HepG2 (cell line): ENCODE results near the gene WDCP. TPM values are rescaled to one million over a fixed set of nuclear protein-coding genes. Genes with fewer than 3 reads are reported as not detected.
A peak's percentile ranks its signal among the peaks of the same experiment; 100 is the strongest.

Experiments used
- ARID4A ChIP-seq: sonication (generic); formaldehyde crosslinking; IDR thresholded peaks from 2 replicates; pipeline ENCODE4 v1.5.0; 2020; ENCODE audit warnings: mild to moderate bottlenecking, missing genetic modification reagents, borderline replicate concordance
- CREB1 ChIP-seq, 2 experiments: fragments of 450-650 bp in 1 of 2; IDR thresholded peaks; 2 replicates each; pipeline ENCODE4 v1.6.1; 2016 to 2017; ENCODE audit warnings: control low read depth in 1 of 2, mild to moderate bottlenecking in 1 of 2, missing compliant biosample characterization in 1 of 2, missing genetic modification characterization in 1 of 2
- HOXA9 ChIP-seq: sonication (generic); formaldehyde crosslinking; IDR thresholded peaks from 2 replicates; pipeline ENCODE4 v1.8.1; 2022; ENCODE audit warnings: missing genetic modification reagents, mild to moderate bottlenecking, moderate library complexity, borderline replicate concordance
- IKZF1 ChIP-seq: fragments of 450-650 bp; IDR thresholded peaks from 2 replicates; pipeline ENCODE4 v1.7.1; 2016
- KDM5B ChIP-seq: sonication (generic); formaldehyde crosslinking; IDR thresholded peaks from 2 replicates; pipeline ENCODE4 v1.4.0; 2020; ENCODE audit warnings: missing genetic modification reagents, mild to moderate bottlenecking, borderline replicate concordance
- MAZ ChIP-seq, 2 experiments: sonication (generic) in 1 of 2; formaldehyde crosslinking in 1 of 2; IDR thresholded peaks; 2 replicates each; pipeline versions ENCODE4 v1.5.0 to v1.6.1; 2012 to 2020; ENCODE audit warnings: low read depth in 2 of 2, mild to moderate bottlenecking in 2 of 2, borderline replicate concordance in 1 of 2, improper control_type of control experiment in 1 of 2, low read length in 1 of 2, missing genetic modification reagents in 1 of 2, moderate library complexity in 1 of 2
- MLXIP ChIP-seq: sonication (generic); formaldehyde crosslinking; IDR thresholded peaks from 2 replicates; pipeline ENCODE4 v1.9.0; 2021; ENCODE audit warnings: missing genetic modification reagents, borderline replicate concordance
- NR0B2 ChIP-seq: sonication (generic); formaldehyde crosslinking; IDR thresholded peaks from 2 replicates; pipeline ENCODE4 v1.4.0; 2020; ENCODE audit warnings: mild to moderate bottlenecking, missing genetic modification reagents
- PHF8 ChIP-seq: sonication (generic); formaldehyde crosslinking; IDR thresholded peaks from 2 replicates; pipeline ENCODE4 v1.5.0; 2020; ENCODE audit warnings: missing genetic modification reagents
- POGZ ChIP-seq: sonication (generic); formaldehyde crosslinking; IDR thresholded peaks from 2 replicates; pipeline ENCODE4 v1.4.0; 2020; ENCODE audit warnings: mild to moderate bottlenecking, missing genetic modification reagents
- SALL1 ChIP-seq: sonication (generic); formaldehyde crosslinking; IDR thresholded peaks from 2 replicates; pipeline ENCODE4 v1.8.0; 2022; ENCODE audit warnings: mild to moderate bottlenecking, missing genetic modification reagents
- SOX6 ChIP-seq, 2 experiments: fragments of 450-650 bp in 1 of 2; sonication (generic) in 1 of 2; formaldehyde crosslinking in 1 of 2; IDR thresholded peaks; 2 replicates each; pipeline versions ENCODE4 v1.4.0 to v1.6.1; 2017 to 2020; ENCODE audit warnings: antibody characterized with exemption in 1 of 2, mild to moderate bottlenecking in 1 of 2, missing genetic modification reagents in 1 of 2
- polyA plus RNA-seq, 8 experiments: library from polyadenylated mRNA; depleted of rRNA in 3 of 8; stranded (reverse) in 7 of 8; unstranded in 1 of 8; fragments of >200 nt; fragmentation: Illumina TruSeq in 4 of 8; extraction: Trizol in 4 of 8; gene quantifications; 2 replicates each; pipeline versions ENCODE4 v1.2.1 to v1.2.3, GENCODE V29; 2011 to 2016; ENCODE audit warnings: low read depth in 4 of 8, missing spikeins in 1 of 8, mixed read lengths in 1 of 8; ENCODE audit not compliant: insufficient read depth in 1 of 8
- total RNA-seq, 5 experiments: library from RNA; depleted of rRNA; stranded (reverse); fragments of >200 nt; fragmentation: Illumina TruSeq; extraction: Trizol; gene quantifications; 2 replicates each; pipeline ENCODE4 v1.2.3, GENCODE V29; 2016; ENCODE audit warnings: low read depth in 1 of 5
- TF ChIP-seq, protein P1 (sequence below), 2 experiments: sonication (generic) in 1 of 2; formaldehyde crosslinking in 1 of 2; IDR thresholded peaks; 2 replicates each; pipeline versions ENCODE4 v1.4.0 to v1.6.1; 2018 to 2020; ENCODE audit warnings: missing genetic modification reagents in 2 of 2, borderline replicate concordance in 1 of 2, low read depth in 1 of 2, mild to moderate bottlenecking in 1 of 2, missing biosample characterization in 1 of 2

Gene WDCP
- total and polyA plus RNA-seq, 2 of the 13 experiments (the other 11 are each of a cell fraction or from before 2014, with no cell fraction given): 17.4 to 22.6 TPM

DNA sequence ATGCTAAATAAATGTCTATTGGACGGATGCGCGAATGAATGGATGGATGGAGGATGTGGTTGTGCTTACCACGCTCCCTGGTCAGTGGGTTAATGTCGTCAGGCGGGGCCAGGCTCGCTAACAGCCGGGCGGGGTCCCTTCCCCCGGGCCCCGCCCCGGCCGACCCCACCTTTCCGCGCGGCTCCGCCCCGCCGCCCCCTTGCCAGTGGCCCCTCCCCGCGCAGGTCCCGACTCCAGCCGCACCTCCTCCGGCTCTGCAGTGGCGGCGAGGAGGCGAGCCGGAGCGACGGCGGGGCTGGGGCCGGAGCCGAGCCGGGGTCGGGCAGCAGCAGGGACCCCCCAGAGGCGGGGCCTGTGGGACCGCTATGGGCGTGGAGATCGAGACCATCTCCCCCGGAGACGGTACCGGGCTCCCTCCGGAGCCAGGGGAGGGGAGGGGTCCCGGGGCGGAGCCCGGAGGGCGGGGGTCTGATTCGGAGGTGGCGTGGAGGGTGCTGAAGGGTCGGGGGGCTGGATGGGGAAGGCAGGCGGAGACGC is 2.4 kb upstream of the WDCP start, which contains the start of gene FKBP1B (continued):
- TF ChIP-seq, protein P1, sequence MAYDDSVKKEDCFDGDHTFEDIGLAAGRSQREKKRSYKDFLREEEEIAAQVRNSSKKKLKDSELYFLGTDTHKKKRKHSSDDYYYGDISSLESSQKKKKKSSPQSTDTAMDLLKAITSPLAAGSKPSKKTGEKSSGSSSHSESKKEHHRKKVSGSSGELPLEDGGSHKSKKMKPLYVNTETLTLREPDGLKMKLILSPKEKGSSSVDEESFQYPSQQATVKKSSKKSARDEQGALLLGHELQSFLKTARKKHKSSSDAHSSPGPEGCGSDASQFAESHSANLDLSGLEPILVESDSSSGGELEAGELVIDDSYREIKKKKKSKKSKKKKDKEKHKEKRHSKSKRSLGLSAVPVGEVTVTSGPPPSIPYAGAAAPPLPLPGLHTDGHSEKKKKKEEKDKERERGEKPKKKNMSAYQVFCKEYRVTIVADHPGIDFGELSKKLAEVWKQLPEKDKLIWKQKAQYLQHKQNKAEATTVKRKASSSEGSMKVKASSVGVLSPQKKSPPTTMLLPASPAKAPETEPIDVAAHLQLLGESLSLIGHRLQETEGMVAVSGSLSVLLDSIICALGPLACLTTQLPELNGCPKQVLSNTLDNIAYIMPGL (CRISPR knock-in tag; IDR thresholded peaks at IDR 0.05; ENCODE audit: borderline replicate concordance in 1 of 2, low read depth in 1 of 2): peak in 1 of 2 experiments; percentile 45; a peak in 2 of 4 replicates
- TF ChIP-seq ARID4A (CRISPR knock-in tag): peak; percentile 51; the same call in 1 of the 2 replicates
- TF ChIP-seq CREB1 (IDR thresholded peaks at IDR 0.05): no peak
- no peak for TF ChIP-seq CREB1 (CRISPR knock-in tag; IDR thresholded peaks at IDR 0.05)
- no peak for TF ChIP-seq HOXA9 (CRISPR knock-in tag)
- no peak; the same call in 1 of the 2 replicates for TF ChIP-seq KDM5B (CRISPR knock-in tag)
- TF ChIP-seq NR0B2 (CRISPR knock-in tag): no peak
- TF ChIP-seq SOX6 (IDR thresholded peaks at IDR 0.05): no peak
- no peak for TF ChIP-seq SOX6 (CRISPR knock-in tag; IDR thresholded peaks at IDR 0.05)
- TF ChIP-seq PHF8: peak; percentile 65
- no peak for TF ChIP-seq IKZF1
- no peak for TF ChIP-seq MLXIP (CRISPR knock-in tag)
- TF ChIP-seq POGZ (CRISPR knock-in tag): no peak; the same call in 1 of the 2 replicates
- TF ChIP-seq MAZ (IDR thresholded peaks at IDR 0.05; ENCODE audit: borderline replicate concordance, low read depth, low read length): peak; percentile 72; the same call in 1 of the 2 replicates
- TF ChIP-seq MAZ (CRISPR knock-in tag; IDR thresholded peaks at IDR 0.05; ENCODE audit: low read depth): peak; percentile 80
- TF ChIP-seq SALL1 (CRISPR knock-in tag): peak; percentile 49; the same call in 1 of the 2 replicates
